HL-60 (cell line): ENCODE data around the gene CDC25B.

Source experiments
- GABPA ChIP-seq: IDR thresholded peaks from 2 replicates; pipeline ENCODE4 v1.6.1; 2012; ENCODE audit warnings: low read depth
- POLR2AphosphoS5 ChIP-seq: IDR thresholded peaks from 2 replicates; pipeline ENCODE4 v1.6.1; 2012; ENCODE audit warnings: low read depth
- REST ChIP-seq: IDR thresholded peaks from 2 replicates; pipeline ENCODE4 v1.6.1; 2012; ENCODE audit warnings: low read depth; ENCODE audit not compliant: insufficient replicate concordance
- SPI1 ChIP-seq: IDR thresholded peaks from 2 replicates; pipeline ENCODE4 v1.6.1; 2012; ENCODE audit warnings: low read depth, mild to moderate bottlenecking, borderline replicate concordance
- TF ChIP-seq, protein P1 (sequence below): IDR thresholded peaks from one replicate; pipeline ENCODE4 v1.5.1; 2011; ENCODE audit warnings: low read length, control low read depth, inconsistent platforms; ENCODE audit not compliant: insufficient read depth

- TF ChIP-seq REST = no peak
- TF ChIP-seq, protein P1, sequence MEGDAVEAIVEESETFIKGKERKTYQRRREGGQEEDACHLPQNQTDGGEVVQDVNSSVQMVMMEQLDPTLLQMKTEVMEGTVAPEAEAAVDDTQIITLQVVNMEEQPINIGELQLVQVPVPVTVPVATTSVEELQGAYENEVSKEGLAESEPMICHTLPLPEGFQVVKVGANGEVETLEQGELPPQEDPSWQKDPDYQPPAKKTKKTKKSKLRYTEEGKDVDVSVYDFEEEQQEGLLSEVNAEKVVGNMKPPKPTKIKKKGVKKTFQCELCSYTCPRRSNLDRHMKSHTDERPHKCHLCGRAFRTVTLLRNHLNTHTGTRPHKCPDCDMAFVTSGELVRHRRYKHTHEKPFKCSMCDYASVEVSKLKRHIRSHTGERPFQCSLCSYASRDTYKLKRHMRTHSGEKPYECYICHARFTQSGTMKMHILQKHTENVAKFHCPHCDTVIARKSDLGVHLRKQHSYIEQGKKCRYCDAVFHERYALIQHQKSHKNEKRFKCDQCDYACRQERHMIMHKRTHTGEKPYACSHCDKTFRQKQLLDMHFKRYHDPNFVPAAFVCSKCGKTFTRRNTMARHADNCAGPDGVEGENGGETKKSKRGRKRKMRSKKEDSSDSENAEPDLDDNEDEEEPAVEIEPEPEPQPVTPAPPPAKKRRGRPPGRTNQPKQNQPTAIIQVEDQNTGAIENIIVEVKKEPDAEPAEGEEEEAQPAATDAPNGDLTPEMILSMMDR = no peak
- TF ChIP-seq POLR2AphosphoS5 = no peak
- TF ChIP-seq GABPA = no peak
- TF ChIP-seq SPI1 = no peak
These were observed 37.5 kb upstream of the CDC25B start for GRCh38 chr20:3758566-3758965.
